ENCODE results near the gene MESP2. TPM values are rescaled to one million over a fixed set of nuclear protein-coding genes. Genes with fewer than 3 reads are reported as not detected.

Gene MESP2
- total and polyA plus RNA-seq, 9 of the 15 experiments (the other 6 are each of a cell fraction or from before 2014, with no cell fraction given): 0.08 to 0.82 (median 0.37) TPM

GRCh38 chr15:89781891-89782618 is 5.9 kb downstream of the MESP2 start (continued):
- TF ChIP-seq MAFK (IDR thresholded peaks at IDR 0.05; ENCODE audit: low read length): peak; percentile 57
- TF ChIP-seq HDGF (IDR thresholded peaks at IDR 0.05): no peak
- TF ChIP-seq MTF1 (CRISPR knock-in tag; IDR thresholded peaks at IDR 0.05; ENCODE audit: borderline replicate concordance): peak; percentile 95
- no peak for TF ChIP-seq ZNF408 (CRISPR knock-in tag; IDR thresholded peaks at IDR 0.05; ENCODE audit: low read depth)
- TF ChIP-seq ZNF3 (CRISPR knock-in tag; IDR thresholded peaks at IDR 0.05): peak; percentile 67; the same call in 1 of the 2 replicates
- TF ChIP-seq REST (IDR thresholded peaks at IDR 0.05; ENCODE audit: borderline replicate concordance): peak; percentile 93
- peak; percentile 90 for TF ChIP-seq REST (CRISPR knock-in tag; IDR thresholded peaks at IDR 0.05; ENCODE audit: low read depth)
- TF ChIP-seq NFIC (IDR thresholded peaks at IDR 0.05): no peak
- no peak for TF ChIP-seq NR0B1 (IDR thresholded peaks at IDR 0.05; ENCODE audit: partially characterized antibody)
- no peak for TF ChIP-seq BRF2 (IDR thresholded peaks at IDR 0.05; ENCODE audit: borderline replicate concordance, insufficient read depth, insufficient read length)
- TF ChIP-seq ZBED1 (IDR thresholded peaks at IDR 0.05): no peak
- TF ChIP-seq ZNF398 (CRISPR knock-in tag; IDR thresholded peaks at IDR 0.05): peak; percentile 85
- peak; percentile 99 for TF ChIP-seq ARID3B (CRISPR knock-in tag; IDR thresholded peaks at IDR 0.05; ENCODE audit: borderline replicate concordance)
- peak; percentile 69; the same call in 1 of the 2 replicates for TF ChIP-seq MAFG (tag; conservative IDR thresholded peaks at IDR 0.05)
